ENCODE results near the gene RGL2.

GRCh38 chr6:33317419-33317668 lies 18.6 kb upstream of the RGL2 start:
- no peak for TF ChIP-seq EZH2 (IDR thresholded peaks at IDR 0.05; ENCODE audit: borderline replicate concordance, insufficient read depth, low read depth, low read length, poor library complexity, severe bottlenecking)
- TF ChIP-seq CTCF (IDR thresholded peaks at IDR 0.05), result no peak

All from B cell (primary cell).